Gastroesophageal sphincter (tissue), 4 donors: Measurements from ENCODE around the gene FARSA. TPM values are rescaled to one million over a fixed set of nuclear protein-coding genes. Genes with fewer than 3 reads are reported as not detected.

ENCODE experiments used
- ATAC-seq: fragments of 150-250 bp; one replicate; pipeline ENCODE4 v1.9.1; 2016; ENCODE audit warnings: mild to moderate bottlenecking, moderate library complexity
- H3K27ac ChIP-seq, 4 donors: fragments of 200-600 bp; sonication (generic) in 3 of 4; 1 replicate in 3 of 4; 2 replicates in 1 of 4; pipeline ENCODE4 v1.5.1; 2016 to 2019
- H3K27me3 ChIP-seq: fragments of 200-600 bp; sonication (generic); one replicate; pipeline ENCODE4 v1.5.1; 2019
- H3K36me3 ChIP-seq, 2 donors: fragments of 200-600 bp; sonication (generic); one replicate each; pipeline ENCODE4 v1.5.1; 2019; ENCODE audit warnings: control low read depth in 1 of 2
- H3K4me1 ChIP-seq, 3 donors: fragments of 200-600 bp; sonication (generic); 1 replicate in 2 of 3; 2 replicates in 1 of 3; pipeline ENCODE4 v1.5.1; 2016 to 2019; ENCODE audit warnings: control low read depth in 2 of 3
- H3K4me3 ChIP-seq, 2 donors: fragments of 200-600 bp; sonication (generic); one replicate each; pipeline ENCODE4 v1.5.1; 2019; ENCODE audit warnings: mild to moderate bottlenecking in 1 of 2, moderate library complexity in 1 of 2
- H3K9me3 ChIP-seq, 3 donors: fragments of 200-600 bp; sonication (generic); one replicate each; pipeline ENCODE4 v1.5.1; 2017 to 2019; ENCODE audit warnings: control low read depth in 2 of 3
- CTCF ChIP-seq, 4 experiments: fragments of 200-600 bp in 2 of 4; fragments of 450-650 bp in 2 of 4; sonication (generic) in 1 of 4; IDR thresholded peaks; one replicate each; pipeline ENCODE4 v1.5.1; 2017 to 2019; ENCODE audit warnings: antibody characterized with exemption in 4 of 4, mild to moderate bottlenecking in 2 of 4, moderate library complexity in 2 of 4
- EP300 ChIP-seq: sonication (generic); formaldehyde crosslinking; IDR thresholded peaks from one replicate; pipeline ENCODE4 v1.6.1; 2017; ENCODE audit warnings: antibody characterized with exemption, mild to moderate bottlenecking
- POLR2A ChIP-seq, 2 donors: fragments of 450-650 bp; IDR thresholded peaks; one replicate each; pipeline ENCODE4 v1.6.1; 2017; ENCODE audit warnings: antibody characterized with exemption in 2 of 2, mild to moderate bottlenecking in 2 of 2, moderate library complexity in 1 of 2
- POLR2AphosphoS5 ChIP-seq: sonication (generic); formaldehyde crosslinking; IDR thresholded peaks from one replicate; pipeline ENCODE4 v1.6.1; 2017; ENCODE audit warnings: antibody characterized with exemption
- WGBS, 2 donors: methylation state at CpG; one replicate each; pipeline ENCODE4 v1.1.5; 2018; ENCODE audit warnings: low coverage in 1 of 2; 5-methylcytosine and 5-hydroxymethylcytosine counted together
- small RNA-seq, 4 donors: library from RNA; depleted of rRNA; stranded (forward); fragments of <200 nt; gene quantifications; one replicate each; pipeline ENCODE3, GENCODE V24; 2016
- total RNA-seq, 4 donors: library from RNA; depleted of rRNA; stranded (reverse); fragments of >200 nt; gene quantifications; one replicate each; pipeline ENCODE4 v1.1.0, GENCODE V29; 2016

FARSA gene
- total RNA-seq, 4 donors from 2014 or later, result 32.2 to 36.1 (median 33.2) TPM

DNA sequence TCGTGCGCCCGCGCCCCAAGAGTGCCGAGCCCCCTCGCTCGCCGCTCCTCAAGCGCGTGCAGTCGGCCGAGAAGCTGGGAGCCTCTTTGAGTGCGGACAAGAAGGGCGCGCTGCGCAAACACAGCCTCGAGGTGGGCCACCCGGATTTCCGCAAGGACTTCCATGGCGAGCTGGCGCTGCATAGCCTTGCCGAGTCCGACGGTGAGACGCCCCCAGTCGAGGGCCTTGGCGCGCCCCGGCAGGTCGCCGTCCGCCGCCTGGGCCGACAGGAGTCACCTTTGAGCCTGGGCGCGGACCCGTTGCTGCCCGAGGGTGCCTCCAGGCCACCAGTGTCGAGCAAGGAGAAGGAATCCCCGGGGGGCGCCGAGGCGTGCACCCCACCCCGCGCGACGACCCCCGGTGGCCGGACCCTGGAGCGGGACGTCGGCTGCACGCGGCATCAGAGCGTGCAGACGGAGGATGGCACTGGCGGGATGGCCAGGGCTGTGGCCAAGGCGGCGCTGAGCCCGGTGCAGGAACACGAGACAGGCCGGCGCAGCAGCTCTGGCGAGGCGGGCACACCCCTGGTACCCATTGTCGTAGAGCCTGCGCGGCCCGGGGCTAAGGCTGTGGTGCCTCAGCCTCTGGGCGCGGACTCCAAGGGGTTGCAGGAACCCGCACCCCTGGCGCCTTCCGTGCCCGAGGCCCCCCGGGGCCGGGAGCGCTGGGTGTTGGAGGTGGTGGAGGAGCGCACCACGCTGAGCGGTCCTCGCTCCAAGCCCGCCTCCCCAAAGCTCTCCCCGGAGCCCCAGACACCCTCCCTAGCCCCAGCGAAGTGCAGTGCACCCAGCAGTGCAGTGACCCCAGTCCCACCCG, 59.4 kb downstream of the FARSA start:
- WGBS, 2 donors, result 94% methylated on average over 4 of the region's 86 CpGs; no CpG with 5 or more reads in 1 of the 2 donors
- no peaks in the 10 kb centered on the region for H3K9me3 ChIP-seq
- peaks cover 0 to 61% of the 10 kb centered on the region in 2 donors for H3K36me3 ChIP-seq
- ATAC-seq, result no peak
- H3K4me1 ChIP-seq, result no peaks in the 10 kb centered on the region
- no peak overlapping the region for H3K27ac ChIP-seq
- H3K27me3 ChIP-seq, result peaks cover 2% of the 10 kb centered on the region
- TF ChIP-seq POLR2AphosphoS5 (no peak), CTCF (IDR thresholded peaks at IDR 0.05) (no peak), POLR2A (IDR thresholded peaks at IDR 0.05) (no peak), EP300 (no peak)
- no peak overlapping the region for H3K4me3 ChIP-seq

DNA sequence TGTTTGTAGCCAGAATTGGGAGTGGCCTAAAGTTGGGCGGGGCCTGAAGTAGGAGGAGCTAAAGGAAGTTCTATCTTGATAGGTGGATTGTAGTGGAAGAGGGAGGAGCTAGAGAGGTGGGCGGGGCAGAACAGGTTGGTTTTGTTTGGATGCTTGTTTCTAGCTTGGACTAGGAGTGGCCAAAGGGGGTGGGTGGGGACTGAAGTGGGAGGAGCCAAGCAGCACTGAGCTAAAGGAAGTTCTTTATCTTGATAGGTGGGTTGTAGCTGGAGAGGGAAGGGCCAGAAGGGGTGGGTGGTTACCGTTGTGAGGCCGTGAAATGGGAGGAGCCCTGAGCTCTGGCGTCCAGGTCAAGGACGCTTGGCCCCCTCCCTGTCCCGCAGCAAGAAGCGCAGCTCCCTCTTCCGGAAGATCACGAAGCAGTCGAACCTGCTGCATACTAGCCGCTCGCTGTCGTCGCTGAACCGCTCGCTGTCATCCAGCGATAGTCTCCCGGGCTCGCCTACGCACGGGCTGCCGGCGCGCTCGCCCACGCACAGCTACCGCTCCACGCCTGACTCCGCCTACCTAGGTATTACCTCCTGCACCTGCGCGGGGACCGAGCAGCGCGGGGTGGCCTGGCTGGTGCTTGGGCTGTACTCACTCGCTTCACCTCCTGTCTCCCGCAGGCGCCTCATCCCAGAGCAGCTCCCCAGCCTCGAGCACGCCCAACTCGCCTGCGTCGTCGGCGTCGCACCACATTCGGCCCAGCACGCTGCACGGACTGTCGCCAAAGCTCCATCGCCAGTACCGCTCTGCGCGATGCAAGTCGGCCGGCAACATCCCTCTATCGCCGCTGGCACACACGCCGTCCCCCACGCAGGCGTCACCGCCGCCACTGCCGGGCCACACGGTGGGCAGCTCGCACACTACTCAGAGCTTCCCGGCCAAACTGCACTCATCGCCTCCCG, 60.3 kb downstream of the FARSA start:
- TF ChIP-seq EP300, result no peak
- no peak for TF ChIP-seq POLR2AphosphoS5
- no peak for TF ChIP-seq CTCF (IDR thresholded peaks at IDR 0.05)
- no peak for TF ChIP-seq POLR2A (IDR thresholded peaks at IDR 0.05)
- no peaks in the 10 kb centered on the region for H3K4me1 ChIP-seq
- H3K27me3 ChIP-seq, result peaks cover 11% of the 10 kb centered on the region
- H3K36me3 ChIP-seq, result peaks cover 0 to 52% of the 10 kb centered on the region in 2 donors
- ATAC-seq, result peak; percentile 29
- 39 to 57% methylated on average over 2 to 43 of the region's 70 CpGs for WGBS, 2 donors
- peak overlapping the region in 1 of 2 donors; percentile 12 for H3K4me3 ChIP-seq
- no peaks in the 10 kb centered on the region for H3K9me3 ChIP-seq
- H3K27ac ChIP-seq, result no peak overlapping the region

Small RNA genes within 50 kb of the gene (small RNA-seq; reads per million reads assigned to genes)
- 0 to 0.37 (median 0.17) reads per million in 4 donors for gene MIR5695
- 0 to 0.99 (median 0.06) reads per million in 4 donors for gene MIR6515

Other genes starting within 250 kb of the FARSA start
- not detected for gene GNG14, start 245.7 kb downstream of the FARSA start, total RNA-seq
- gene FBXW9, start 237.1 kb downstream of the FARSA start, total RNA-seq, result 1 to 10 TPM; 3.8 to 7.5 (median 4.1) TPM
- gene TNPO2, start 209.8 kb downstream of the FARSA start, total RNA-seq, result 10 to 100 TPM; 52.0 to 89.2 (median 76.1) TPM
- 100 to 1,000 TPM; 364 to 432 (median 398) TPM for gene TRIR, start 199.0 kb downstream of the FARSA start, total RNA-seq
- 10 to 100 TPM; 47.3 to 58.2 (median 55.8) TPM for gene GET3, start 196.2 kb downstream of the FARSA start, total RNA-seq
- gene BEST2, start 181.9 kb downstream of the FARSA start, total RNA-seq, result not detected
- gene HOOK2, start 158.2 kb downstream of the FARSA start, total RNA-seq, result 10 to 100 TPM; 13.5 to 24.1 (median 14.6) TPM
- 100 to 1,000 TPM in 3 of 4 donors, 10 to 100 TPM in 1; 99.3 to 614 (median 168) TPM for gene JUNB, start 142.2 kb downstream of the FARSA start, total RNA-seq
- 100 to 1,000 TPM; 178 to 303 (median 227) TPM for gene PRDX2, start 131.9 kb downstream of the FARSA start, total RNA-seq
- not detected for gene THSD8, start 131.6 kb downstream of the FARSA start, total RNA-seq
- 1 to 10 TPM; 2.0 to 9.4 (median 3.7) TPM for gene RNASEH2A, start 127.1 kb downstream of the FARSA start, total RNA-seq
- gene RTBDN, start 99.1 kb downstream of the FARSA start, total RNA-seq, result 1 to 10 TPM in 1 of 4 donors, not detected in 3; 1.1 TPM
- gene MAST1, start 95.2 kb downstream of the FARSA start, total RNA-seq, result 1 to 10 TPM in 1 of 4 donors, under 1 TPM in 1, not detected in 2; 0.15 to 1.5 TPM
- gene DNASE2, start 52.3 kb downstream of the FARSA start, total RNA-seq, result 10 to 100 TPM; 22.3 to 37.1 (median 32.9) TPM
- not detected for gene KLF1, start 46.5 kb downstream of the FARSA start, total RNA-seq
- 10 to 100 TPM; 46.7 to 87.6 (median 56.3) TPM for gene GCDH, start 42.6 kb downstream of the FARSA start, total RNA-seq
- under 1 TPM in 1 of 4 donors, not detected in 3; 0.62 TPM for gene SYCE2, start 14.4 kb downstream of the FARSA start, total RNA-seq
- 100 to 1,000 TPM; 218 to 410 (median 280) TPM for gene CALR, start 4.9 kb upstream of the FARSA start, total RNA-seq
- gene RAD23A, start 12.2 kb upstream of the FARSA start, total RNA-seq, result 100 to 1,000 TPM; 133 to 219 (median 158) TPM
- 10 to 100 TPM; 32.2 to 43.6 (median 36.9) TPM for gene GADD45GIP1, start 23.5 kb upstream of the FARSA start, total RNA-seq
- under 1 TPM in 1 of 4 donors, not detected in 3; 0.35 TPM for gene DAND5, start 35.9 kb upstream of the FARSA start, total RNA-seq
- 100 to 1,000 TPM in 1 of 4 donors, 10 to 100 TPM in 3; 44.7 to 145 (median 72.4) TPM for gene NFIX, start 61.8 kb upstream of the FARSA start, total RNA-seq
- 10 to 100 TPM in 2 of 4 donors, 1 to 10 TPM in 2; 9.9 to 11.8 (median 10.8) TPM for gene LYL1, start 169.1 kb upstream of the FARSA start, total RNA-seq
- gene TRMT1, start 183.0 kb upstream of the FARSA start, total RNA-seq, result 10 to 100 TPM; 25.7 to 30.0 (median 28.7) TPM
- 10 to 100 TPM; 23.8 to 55.2 (median 26.2) TPM for gene NACC1, start 184.6 kb upstream of the FARSA start, total RNA-seq
- gene STX10, start 216.7 kb upstream of the FARSA start, total RNA-seq, result 10 to 100 TPM; 45.1 to 69.0 (median 53.0) TPM
- 10 to 100 TPM; 33.8 to 62.1 (median 48.0) TPM for gene IER2, start 216.7 kb upstream of the FARSA start, total RNA-seq